SK-N-SH treated with all-trans-retinoic acid at 6 μM for 48 hours (cell line): ENCODE measurements around the gene S1PR4.
A peak's percentile ranks its signal among the peaks of the same experiment; 100 is the strongest.

Source experiments
- ATAC-seq: fragments of 200-7000 bp; cut with Tn5 transposase; 3 replicates; pipeline ENCODE4 v1.9.1; 2020; ENCODE audit warnings: mild to moderate bottlenecking, moderate library complexity
- ARNTL ChIP-seq: fragments of 450-650 bp; formaldehyde crosslinking; IDR thresholded peaks from 2 replicates; pipeline ENCODE4 v1.5.0; 2020; ENCODE audit warnings: low read depth, mild to moderate bottlenecking, moderate library complexity, borderline replicate concordance
- BACH2 ChIP-seq: fragments of 250-450 bp; sonication (Bioruptor Pico); IDR thresholded peaks from 2 replicates; pipeline ENCODE4 v1.9.0; 2021; ENCODE audit warnings: mild to moderate bottlenecking, borderline replicate concordance
- CSDC2 ChIP-seq: fragments of 250-450 bp; sonication (Bioruptor Pico); IDR thresholded peaks from 2 replicates; pipeline ENCODE4 v1.5.0; 2020; ENCODE audit warnings: mild to moderate bottlenecking, moderate library complexity
- ESRRG ChIP-seq: fragments of 250-450 bp; sonication (Bioruptor Pico); IDR thresholded peaks from 2 replicates; pipeline ENCODE4 v1.6.1; 2021; ENCODE audit warnings: mild to moderate bottlenecking
- GLIS3 ChIP-seq: fragments of 250-450 bp; sonication (Bioruptor Pico); IDR thresholded peaks from 2 replicates; pipeline ENCODE4 v1.5.0; 2020; ENCODE audit warnings: mild to moderate bottlenecking, moderate library complexity
- ISL1 ChIP-seq: fragments of 250-450 bp; sonication (Bioruptor Pico); IDR thresholded peaks from 2 replicates; pipeline ENCODE4 v2.1.2; 2022; ENCODE audit warnings: mild to moderate bottlenecking, moderate library complexity
- OSR1 ChIP-seq: fragments of 250-450 bp; sonication (Bioruptor Pico); IDR thresholded peaks from 2 replicates; pipeline ENCODE4 v1.8.0; 2022; ENCODE audit warnings: moderate library complexity, mild to moderate bottlenecking, inconsistent platforms
- PPARA ChIP-seq: fragments of 250-450 bp; sonication (Bioruptor Pico); IDR thresholded peaks from 2 replicates; pipeline ENCODE4 v1.5.0; 2020; ENCODE audit warnings: mild to moderate bottlenecking, borderline replicate concordance
- RARB ChIP-seq: fragments of 250-450 bp; sonication (Bioruptor Pico); IDR thresholded peaks from 2 replicates; pipeline ENCODE4 v1.8.0; 2021; ENCODE audit warnings: mild to moderate bottlenecking, moderate library complexity
- SNAI2 ChIP-seq: fragments of 250-450 bp; sonication (Bioruptor Pico); IDR thresholded peaks from 2 replicates; pipeline ENCODE4 v1.5.0; 2020; ENCODE audit warnings: mild to moderate bottlenecking, moderate library complexity
- TCF4 ChIP-seq: fragments of 250-450 bp; sonication (Bioruptor Pico); IDR thresholded peaks from 2 replicates; pipeline ENCODE4 v1.8.0; 2021; ENCODE audit warnings: mild to moderate bottlenecking, moderate library complexity, borderline replicate concordance
- TOX ChIP-seq: fragments of 250-450 bp; sonication (Bioruptor Pico); IDR thresholded peaks from 2 replicates; pipeline ENCODE4 v1.8.0; 2021; ENCODE audit warnings: mild to moderate bottlenecking, moderate library complexity, borderline replicate concordance
- ZC3H10 ChIP-seq: fragments of 250-450 bp; sonication (Bioruptor Pico); IDR thresholded peaks from 2 replicates; pipeline ENCODE4 v1.5.1; 2021; ENCODE audit warnings: mild to moderate bottlenecking, moderate library complexity
- ZFP3 ChIP-seq: fragments of 250-450 bp; sonication (Bioruptor Pico); IDR thresholded peaks from 2 replicates; pipeline ENCODE4 v1.5.0; 2020; ENCODE audit warnings: mild to moderate bottlenecking, moderate library complexity
- ZFP30 ChIP-seq: fragments of 450-650 bp; formaldehyde crosslinking; IDR thresholded peaks from 2 replicates; pipeline ENCODE4 v1.5.0; 2022; ENCODE audit warnings: mild to moderate bottlenecking, moderate library complexity
- ZNF565 ChIP-seq: fragments of 450-650 bp; formaldehyde crosslinking; conservative IDR thresholded peaks from 2 replicates; pipeline ENCODE4 v1.5.0; 2020; ENCODE audit warnings: low read depth, mild to moderate bottlenecking, moderate library complexity
- ZNF70 ChIP-seq: fragments of 450-650 bp; formaldehyde crosslinking; IDR thresholded peaks from 2 replicates; pipeline ENCODE4 v1.5.0; 2020; ENCODE audit warnings: mild to moderate bottlenecking, moderate library complexity
- ZNF8 ChIP-seq: fragments of 450-650 bp; formaldehyde crosslinking; IDR thresholded peaks from 2 replicates; pipeline ENCODE4 v1.5.0; 2020; ENCODE audit warnings: mild to moderate bottlenecking, moderate library complexity
- TF ChIP-seq, protein P1 (sequence below): fragments of 250-450 bp; sonication (Bioruptor Pico); IDR thresholded peaks from 2 replicates; pipeline ENCODE4 v1.5.1; 2021; ENCODE audit warnings: mild to moderate bottlenecking, moderate library complexity
- TF ChIP-seq, protein P2 (sequence below): fragments of 250-450 bp; sonication (Bioruptor Pico); IDR thresholded peaks from 2 replicates; pipeline ENCODE4 v1.5.0; 2020; ENCODE audit warnings: mild to moderate bottlenecking, moderate library complexity
- TF ChIP-seq, protein P3 (sequence below): fragments of 250-450 bp; sonication (Bioruptor Pico); IDR thresholded peaks from 2 replicates; pipeline ENCODE4 v1.8.0; 2020; ENCODE audit warnings: mild to moderate bottlenecking, moderate library complexity, borderline replicate concordance
- TF ChIP-seq, protein P4 (sequence below): fragments of 250-450 bp; sonication (Bioruptor Pico); IDR thresholded peaks from 2 replicates; pipeline ENCODE4 v1.8.0; 2021; ENCODE audit warnings: low read depth, mild to moderate bottlenecking, moderate library complexity, borderline replicate concordance
- TF ChIP-seq, protein P5 (sequence below): fragments of 250-450 bp; sonication (Bioruptor Pico); IDR thresholded peaks from 2 replicates; pipeline ENCODE4 v1.5.1; 2020; ENCODE audit warnings: low read depth, mild to moderate bottlenecking, moderate library complexity

S1PR4 gene

DNA sequence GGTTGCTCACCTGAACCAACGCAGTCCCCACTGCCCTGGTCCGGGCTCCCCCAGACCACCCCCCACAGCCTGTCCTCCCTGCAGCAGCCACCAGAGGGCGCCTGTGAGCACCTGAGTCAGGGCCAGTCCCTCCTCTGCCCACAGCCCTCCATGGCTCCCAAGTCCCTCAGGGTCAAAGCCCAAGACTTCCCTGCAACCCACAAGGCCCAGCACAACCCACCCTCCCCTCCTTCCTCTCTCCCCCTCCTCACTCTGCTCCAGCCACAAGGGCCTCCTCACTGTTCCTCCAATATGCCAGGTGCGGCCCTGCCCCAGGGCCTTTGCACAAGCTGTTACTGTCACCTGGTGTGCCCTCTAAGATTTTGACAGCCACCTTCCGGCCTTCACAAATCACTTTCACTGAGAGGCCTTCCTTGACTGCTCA, 31.9 kb upstream of the S1PR4 start:
- TF ChIP-seq ARNTL (CRISPR knock-in tag) (no peak), ISL1 (CRISPR knock-in tag) (no peak), CSDC2 (CRISPR knock-in tag) (no peak), TCF4 (CRISPR knock-in tag) (no peak), BACH2 (CRISPR knock-in tag) (no peak), SNAI2 (CRISPR knock-in tag) (no peak), ESRRG (no peak)
- peak; percentile 47; the same call in 2 of the 3 replicates for ATAC-seq

DNA sequence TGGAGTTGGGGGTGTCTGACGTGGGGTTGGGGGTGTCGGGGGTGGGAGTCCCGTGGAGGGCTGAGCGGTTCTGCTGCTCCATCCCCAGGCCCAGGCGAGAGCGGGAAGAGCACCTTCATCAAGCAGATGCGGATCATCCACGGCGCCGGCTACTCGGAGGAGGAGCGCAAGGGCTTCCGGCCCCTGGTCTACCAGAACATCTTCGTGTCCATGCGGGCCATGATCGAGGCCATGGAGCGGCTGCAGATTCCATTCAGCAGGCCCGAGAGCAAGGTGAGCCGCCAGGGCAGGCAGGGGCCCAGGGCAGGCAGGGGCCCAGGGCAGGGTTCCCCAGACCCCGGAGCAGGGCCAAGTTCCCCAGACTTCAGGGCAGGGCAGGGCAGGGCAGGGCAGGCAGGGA, 30.1 kb upstream of the S1PR4 start:
- ATAC-seq = no peak
- no peak for TF ChIP-seq ZNF70 (CRISPR knock-in tag)
- no peak for TF ChIP-seq ZFP3 (CRISPR knock-in tag)
- no peak for TF ChIP-seq ISL1 (CRISPR knock-in tag)
- TF ChIP-seq ESRRG = no peak
- no peak for TF ChIP-seq CSDC2 (CRISPR knock-in tag)
- no peak for TF ChIP-seq PPARA (CRISPR knock-in tag)
- no peak for TF ChIP-seq TCF4 (CRISPR knock-in tag)
- no peak for TF ChIP-seq ZNF565
- TF ChIP-seq BACH2 (CRISPR knock-in tag) = no peak
- TF ChIP-seq ZFP30 (CRISPR knock-in tag) = no peak
- TF ChIP-seq, protein P1, sequence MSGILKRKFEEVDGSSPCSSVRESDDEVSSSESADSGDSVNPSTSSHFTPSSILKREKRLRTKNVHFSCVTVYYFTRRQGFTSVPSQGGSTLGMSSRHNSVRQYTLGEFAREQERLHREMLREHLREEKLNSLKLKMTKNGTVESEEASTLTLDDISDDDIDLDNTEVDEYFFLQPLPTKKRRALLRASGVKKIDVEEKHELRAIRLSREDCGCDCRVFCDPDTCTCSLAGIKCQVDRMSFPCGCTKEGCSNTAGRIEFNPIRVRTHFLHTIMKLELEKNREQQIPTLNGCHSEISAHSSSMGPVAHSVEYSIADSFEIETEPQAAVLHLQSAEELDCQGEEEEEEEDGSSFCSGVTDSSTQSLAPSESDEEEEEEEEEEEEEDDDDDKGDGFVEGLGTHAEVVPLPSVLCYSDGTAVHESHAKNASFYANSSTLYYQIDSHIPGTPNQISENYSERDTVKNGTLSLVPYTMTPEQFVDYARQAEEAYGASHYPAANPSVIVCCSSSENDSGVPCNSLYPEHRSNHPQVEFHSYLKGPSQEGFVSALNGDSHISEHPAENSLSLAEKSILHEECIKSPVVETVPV = no peak
- no peak for TF ChIP-seq ARNTL (CRISPR knock-in tag)
- TF ChIP-seq, protein P2, sequence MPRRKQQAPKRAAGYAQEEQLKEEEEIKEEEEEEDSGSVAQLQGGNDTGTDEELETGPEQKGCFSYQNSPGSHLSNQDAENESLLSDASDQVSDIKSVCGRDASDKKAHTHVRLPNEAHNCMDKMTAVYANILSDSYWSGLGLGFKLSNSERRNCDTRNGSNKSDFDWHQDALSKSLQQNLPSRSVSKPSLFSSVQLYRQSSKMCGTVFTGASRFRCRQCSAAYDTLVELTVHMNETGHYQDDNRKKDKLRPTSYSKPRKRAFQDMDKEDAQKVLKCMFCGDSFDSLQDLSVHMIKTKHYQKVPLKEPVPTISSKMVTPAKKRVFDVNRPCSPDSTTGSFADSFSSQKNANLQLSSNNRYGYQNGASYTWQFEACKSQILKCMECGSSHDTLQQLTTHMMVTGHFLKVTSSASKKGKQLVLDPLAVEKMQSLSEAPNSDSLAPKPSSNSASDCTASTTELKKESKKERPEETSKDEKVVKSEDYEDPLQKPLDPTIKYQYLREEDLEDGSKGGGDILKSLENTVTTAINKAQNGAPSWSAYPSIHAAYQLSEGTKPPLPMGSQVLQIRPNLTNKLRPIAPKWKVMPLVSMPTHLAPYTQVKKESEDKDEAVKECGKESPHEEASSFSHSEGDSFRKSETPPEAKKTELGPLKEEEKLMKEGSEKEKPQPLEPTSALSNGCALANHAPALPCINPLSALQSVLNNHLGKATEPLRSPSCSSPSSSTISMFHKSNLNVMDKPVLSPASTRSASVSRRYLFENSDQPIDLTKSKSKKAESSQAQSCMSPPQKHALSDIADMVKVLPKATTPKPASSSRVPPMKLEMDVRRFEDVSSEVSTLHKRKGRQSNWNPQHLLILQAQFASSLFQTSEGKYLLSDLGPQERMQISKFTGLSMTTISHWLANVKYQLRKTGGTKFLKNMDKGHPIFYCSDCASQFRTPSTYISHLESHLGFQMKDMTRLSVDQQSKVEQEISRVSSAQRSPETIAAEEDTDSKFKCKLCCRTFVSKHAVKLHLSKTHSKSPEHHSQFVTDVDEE = no peak
- TF ChIP-seq TOX (CRISPR knock-in tag) = no peak
- TF ChIP-seq ZNF8 (CRISPR knock-in tag) = no peak
- no peak for TF ChIP-seq SNAI2 (CRISPR knock-in tag)
- no peak for TF ChIP-seq RARB (CRISPR knock-in tag)
- TF ChIP-seq, protein P3, sequence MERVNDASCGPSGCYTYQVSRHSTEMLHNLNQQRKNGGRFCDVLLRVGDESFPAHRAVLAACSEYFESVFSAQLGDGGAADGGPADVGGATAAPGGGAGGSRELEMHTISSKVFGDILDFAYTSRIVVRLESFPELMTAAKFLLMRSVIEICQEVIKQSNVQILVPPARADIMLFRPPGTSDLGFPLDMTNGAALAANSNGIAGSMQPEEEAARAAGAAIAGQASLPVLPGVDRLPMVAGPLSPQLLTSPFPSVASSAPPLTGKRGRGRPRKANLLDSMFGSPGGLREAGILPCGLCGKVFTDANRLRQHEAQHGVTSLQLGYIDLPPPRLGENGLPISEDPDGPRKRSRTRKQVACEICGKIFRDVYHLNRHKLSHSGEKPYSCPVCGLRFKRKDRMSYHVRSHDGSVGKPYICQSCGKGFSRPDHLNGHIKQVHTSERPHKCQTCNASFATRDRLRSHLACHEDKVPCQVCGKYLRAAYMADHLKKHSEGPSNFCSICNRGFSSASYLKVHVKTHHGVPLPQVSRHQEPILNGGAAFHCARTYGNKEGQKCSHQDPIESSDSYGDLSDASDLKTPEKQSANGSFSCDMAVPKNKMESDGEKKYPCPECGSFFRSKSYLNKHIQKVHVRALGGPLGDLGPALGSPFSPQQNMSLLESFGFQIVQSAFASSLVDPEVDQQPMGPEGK (CRISPR knock-in tag) = no peak
- TF ChIP-seq, protein P4, sequence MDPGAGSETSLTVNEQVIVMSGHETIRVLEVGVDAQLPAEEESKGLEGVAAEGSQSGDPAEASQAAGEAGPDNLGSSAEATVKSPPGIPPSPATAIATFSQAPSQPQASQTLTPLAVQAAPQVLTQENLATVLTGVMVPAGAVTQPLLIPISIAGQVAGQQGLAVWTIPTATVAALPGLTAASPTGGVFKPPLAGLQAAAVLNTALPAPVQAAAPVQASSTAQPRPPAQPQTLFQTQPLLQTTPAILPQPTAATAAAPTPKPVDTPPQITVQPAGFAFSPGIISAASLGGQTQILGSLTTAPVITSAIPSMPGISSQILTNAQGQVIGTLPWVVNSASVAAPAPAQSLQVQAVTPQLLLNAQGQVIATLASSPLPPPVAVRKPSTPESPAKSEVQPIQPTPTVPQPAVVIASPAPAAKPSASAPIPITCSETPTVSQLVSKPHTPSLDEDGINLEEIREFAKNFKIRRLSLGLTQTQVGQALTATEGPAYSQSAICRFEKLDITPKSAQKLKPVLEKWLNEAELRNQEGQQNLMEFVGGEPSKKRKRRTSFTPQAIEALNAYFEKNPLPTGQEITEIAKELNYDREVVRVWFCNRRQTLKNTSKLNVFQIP = no peak

DNA sequence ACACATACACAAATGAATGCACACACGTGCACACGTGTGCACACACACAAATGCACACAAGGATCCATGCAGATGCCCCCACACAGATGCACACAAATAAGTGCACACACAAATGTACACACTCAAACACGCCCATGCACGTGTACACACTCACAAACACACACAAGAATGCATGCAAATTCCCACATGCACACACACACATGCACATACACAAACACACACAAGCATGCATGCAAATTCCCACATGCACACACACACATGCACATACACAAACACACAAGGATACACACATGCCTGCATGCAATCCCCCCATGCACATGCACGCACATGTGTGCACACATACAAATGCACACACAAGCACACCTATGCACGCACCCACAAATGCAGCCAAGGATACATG, 29.5 kb upstream of the S1PR4 start:
- ATAC-seq = no peak
- TF ChIP-seq ZFP3 (CRISPR knock-in tag) (no peak), TOX (CRISPR knock-in tag) (no peak), ZNF565 (no peak), ZFP30 (CRISPR knock-in tag) (no peak), SNAI2 (CRISPR knock-in tag) (no peak), ZC3H10 (CRISPR knock-in tag) (no peak), CSDC2 (CRISPR knock-in tag) (no peak), GLIS3 (CRISPR knock-in tag) (no peak), PPARA (CRISPR knock-in tag) (no peak), OSR1 (CRISPR knock-in tag) (no peak), BACH2 (CRISPR knock-in tag) (no peak)
- TF ChIP-seq, protein P2 = no peak
- TF ChIP-seq, protein P1 = no peak
- TF ChIP-seq, protein P5, sequence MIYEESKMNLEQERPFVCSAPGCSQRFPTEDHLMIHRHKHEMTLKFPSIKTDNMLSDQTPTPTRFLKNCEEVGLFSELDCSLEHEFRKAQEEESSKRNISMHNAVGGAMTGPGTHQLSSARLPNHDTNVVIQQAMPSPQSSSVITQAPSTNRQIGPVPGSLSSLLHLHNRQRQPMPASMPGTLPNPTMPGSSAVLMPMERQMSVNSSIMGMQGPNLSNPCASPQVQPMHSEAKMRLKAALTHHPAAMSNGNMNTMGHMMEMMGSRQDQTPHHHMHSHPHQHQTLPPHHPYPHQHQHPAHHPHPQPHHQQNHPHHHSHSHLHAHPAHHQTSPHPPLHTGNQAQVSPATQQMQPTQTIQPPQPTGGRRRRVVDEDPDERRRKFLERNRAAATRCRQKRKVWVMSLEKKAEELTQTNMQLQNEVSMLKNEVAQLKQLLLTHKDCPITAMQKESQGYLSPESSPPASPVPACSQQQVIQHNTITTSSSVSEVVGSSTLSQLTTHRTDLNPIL (CRISPR knock-in tag) = no peak
